Astrocyte (in vitro differentiated cells and primary cell): ENCODE measurements around the gene MNT. TPM values are rescaled to one million over a fixed set of nuclear protein-coding genes. Genes with fewer than 3 reads are reported as not detected.

ENCODE experiments used
- DNase-seq: peaks from one replicate; pipeline ENCODE4 v3.0.0-alpha.2; 2010; ENCODE audit warnings: low read depth
- FAIRE-seq: peaks from 2 replicates; lab custom pipeline; 2011; peaks lifted over from hg19 to GRCh38; lab: Jason Lieb, UNC
- H2AFZ ChIP-seq: 2 replicates; pipeline ENCODE4 v1.6.0; 2012; ENCODE audit warnings: low read depth, low read length, inconsistent platforms
- H3K27ac ChIP-seq: 2 replicates; pipeline ENCODE4 v1.5.1; 2011; ENCODE audit warnings: low read depth, low read length, inconsistent platforms
- H3K27me3 ChIP-seq: 2 replicates; pipeline ENCODE4 v1.6.0; 2011; ENCODE audit warnings: low read length, inconsistent platforms; ENCODE audit not compliant: insufficient read depth
- H3K36me3 ChIP-seq: 2 replicates; pipeline ENCODE4 v1.5.1; 2011; ENCODE audit warnings: low read length, inconsistent platforms; ENCODE audit not compliant: insufficient read depth
- H3K4me1 ChIP-seq: 2 replicates; pipeline ENCODE4 v1.5.1; 2011; ENCODE audit warnings: low read length, inconsistent platforms; ENCODE audit not compliant: insufficient read depth
- H3K4me2 ChIP-seq: 2 replicates; pipeline ENCODE4 v1.6.0; 2012; ENCODE audit warnings: low read length, inconsistent platforms
- H3K4me3 ChIP-seq: 2 replicates; pipeline ENCODE4 v1.5.1; 2011; ENCODE audit warnings: low read depth, mild to moderate bottlenecking, low read length, inconsistent platforms; ENCODE audit not compliant: insufficient read depth
- H3K79me2 ChIP-seq: 2 replicates; pipeline ENCODE4 v1.6.0; 2012; ENCODE audit warnings: mild to moderate bottlenecking, low read length, inconsistent platforms; ENCODE audit not compliant: insufficient read depth
- H3K9ac ChIP-seq: 2 replicates; pipeline ENCODE4 v1.6.0; 2012; ENCODE audit warnings: mild to moderate bottlenecking, low read length, inconsistent platforms
- H3K9me3 ChIP-seq: 2 replicates; pipeline ENCODE4 v1.5.1; 2012; ENCODE audit warnings: low read depth, mild to moderate bottlenecking, low read length, inconsistent platforms; ENCODE audit not compliant: insufficient read depth
- H4K20me1 ChIP-seq: 2 replicates; pipeline ENCODE4 v1.6.0; 2012; ENCODE audit warnings: low read length, inconsistent platforms; ENCODE audit not compliant: insufficient read depth
- H3K27ac Mint-ChIP-seq: one replicate; pipeline ENCODE4 v1.8.0; 2021; ENCODE audit warnings: mild to moderate bottlenecking, mixed read lengths; ENCODE audit not compliant: unreplicated experiment
- H3K27me3 Mint-ChIP-seq: one replicate; pipeline ENCODE4 v1.8.0; 2021; ENCODE audit warnings: low read depth, mixed read lengths; ENCODE audit not compliant: unreplicated experiment
- H3K36me3 Mint-ChIP-seq: one replicate; pipeline ENCODE4 v1.8.0; 2021; ENCODE audit warnings: low read depth, mixed read lengths; ENCODE audit not compliant: unreplicated experiment
- H3K4me1 Mint-ChIP-seq: one replicate; pipeline ENCODE4 v1.8.0; 2021; ENCODE audit warnings: low read depth, mixed read lengths; ENCODE audit not compliant: unreplicated experiment
- H3K4me3 Mint-ChIP-seq: one replicate; pipeline ENCODE4 v1.8.0; 2021; ENCODE audit warnings: mild to moderate bottlenecking, moderate library complexity, mixed read lengths; ENCODE audit not compliant: unreplicated experiment
- H3K9me3 Mint-ChIP-seq: one replicate; pipeline ENCODE4 v1.8.0; 2021; ENCODE audit warnings: mild to moderate bottlenecking, mixed read lengths; ENCODE audit not compliant: unreplicated experiment
- EZH2 ChIP-seq: IDR thresholded peaks from 2 replicates; pipeline ENCODE4 v1.6.1; 2012; ENCODE audit warnings: mild to moderate bottlenecking, low read length, inconsistent platforms; ENCODE audit not compliant: insufficient read depth
- total RNA-seq: library from RNA; stranded (reverse); gene quantifications from 2 replicates; pipeline ENCODE4 v1.2.1, GENCODE V29; 2021
- TF ChIP-seq, protein P1 (sequence below): IDR thresholded peaks from 2 replicates; pipeline ENCODE4 v1.5.1; 2011; ENCODE audit warnings: low read depth, mild to moderate bottlenecking, inconsistent platforms, low read length, moderate library complexity; ENCODE audit not compliant: insufficient read depth

Gene MNT
- total RNA-seq, 1 donor from 2014 or later = 29.1 TPM

DNA sequence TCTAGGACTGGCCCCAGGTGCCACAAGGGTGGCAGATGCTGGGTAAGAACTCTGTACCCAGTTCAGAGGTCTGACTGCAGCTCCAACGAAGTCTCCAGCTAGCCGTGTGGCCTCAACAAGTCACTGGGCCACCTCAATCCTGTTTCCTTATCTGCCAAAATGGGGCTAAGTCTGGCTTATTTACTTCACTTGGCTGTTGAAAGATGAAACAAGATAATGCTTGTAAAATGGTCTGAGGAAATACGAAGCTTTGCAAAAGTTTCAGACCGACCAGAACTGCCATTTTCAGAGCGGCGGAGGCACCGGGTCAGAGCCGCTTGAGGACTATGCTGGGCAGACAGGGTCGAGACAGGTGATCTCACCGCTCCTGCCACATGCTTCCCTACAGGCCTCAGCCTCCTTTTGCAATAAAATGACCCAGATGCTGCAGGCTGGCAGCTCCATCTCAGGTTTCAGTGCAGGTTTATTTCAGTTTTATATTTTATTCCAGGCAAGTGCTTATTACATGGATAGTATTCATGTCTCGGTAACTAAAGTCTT is 17.2 kb downstream of the MNT start:
- Histone ChIP-seq H3K4me1 (peaks cover 10% of the 10 kb centered on the region), H3K9ac (no peak overlapping the region), H3K27me3 (no peaks in the 10 kb centered on the region), H3K36me3 (peaks cover 4% of the 10 kb centered on the region), H2AFZ (no peak overlapping the region), H3K79me2 (peaks cover 6% of the 10 kb centered on the region), H3K9me3 (no peaks in the 10 kb centered on the region), H3K27ac (no peak overlapping the region), H3K4me3 (no peak overlapping the region), H4K20me1 (peaks cover 15% of the 10 kb centered on the region), H3K4me2 (no peak overlapping the region)
- H3K4me1 Mint-ChIP-seq = peaks cover 14% of the 10 kb centered on the region
- FAIRE-seq (no peak), DNase-seq (no peak)
- TF ChIP-seq EZH2 = no peak
- TF ChIP-seq, protein P1, sequence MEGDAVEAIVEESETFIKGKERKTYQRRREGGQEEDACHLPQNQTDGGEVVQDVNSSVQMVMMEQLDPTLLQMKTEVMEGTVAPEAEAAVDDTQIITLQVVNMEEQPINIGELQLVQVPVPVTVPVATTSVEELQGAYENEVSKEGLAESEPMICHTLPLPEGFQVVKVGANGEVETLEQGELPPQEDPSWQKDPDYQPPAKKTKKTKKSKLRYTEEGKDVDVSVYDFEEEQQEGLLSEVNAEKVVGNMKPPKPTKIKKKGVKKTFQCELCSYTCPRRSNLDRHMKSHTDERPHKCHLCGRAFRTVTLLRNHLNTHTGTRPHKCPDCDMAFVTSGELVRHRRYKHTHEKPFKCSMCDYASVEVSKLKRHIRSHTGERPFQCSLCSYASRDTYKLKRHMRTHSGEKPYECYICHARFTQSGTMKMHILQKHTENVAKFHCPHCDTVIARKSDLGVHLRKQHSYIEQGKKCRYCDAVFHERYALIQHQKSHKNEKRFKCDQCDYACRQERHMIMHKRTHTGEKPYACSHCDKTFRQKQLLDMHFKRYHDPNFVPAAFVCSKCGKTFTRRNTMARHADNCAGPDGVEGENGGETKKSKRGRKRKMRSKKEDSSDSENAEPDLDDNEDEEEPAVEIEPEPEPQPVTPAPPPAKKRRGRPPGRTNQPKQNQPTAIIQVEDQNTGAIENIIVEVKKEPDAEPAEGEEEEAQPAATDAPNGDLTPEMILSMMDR = no peak
- H3K9me3 Mint-ChIP-seq = no peaks in the 10 kb centered on the region
- peaks cover 3% of the 10 kb centered on the region for H3K36me3 Mint-ChIP-seq
- H3K4me3 Mint-ChIP-seq = no peak overlapping the region
- H3K27me3 Mint-ChIP-seq = no peaks in the 10 kb centered on the region
- H3K27ac Mint-ChIP-seq = peak overlapping the region; percentile 34

DNA sequence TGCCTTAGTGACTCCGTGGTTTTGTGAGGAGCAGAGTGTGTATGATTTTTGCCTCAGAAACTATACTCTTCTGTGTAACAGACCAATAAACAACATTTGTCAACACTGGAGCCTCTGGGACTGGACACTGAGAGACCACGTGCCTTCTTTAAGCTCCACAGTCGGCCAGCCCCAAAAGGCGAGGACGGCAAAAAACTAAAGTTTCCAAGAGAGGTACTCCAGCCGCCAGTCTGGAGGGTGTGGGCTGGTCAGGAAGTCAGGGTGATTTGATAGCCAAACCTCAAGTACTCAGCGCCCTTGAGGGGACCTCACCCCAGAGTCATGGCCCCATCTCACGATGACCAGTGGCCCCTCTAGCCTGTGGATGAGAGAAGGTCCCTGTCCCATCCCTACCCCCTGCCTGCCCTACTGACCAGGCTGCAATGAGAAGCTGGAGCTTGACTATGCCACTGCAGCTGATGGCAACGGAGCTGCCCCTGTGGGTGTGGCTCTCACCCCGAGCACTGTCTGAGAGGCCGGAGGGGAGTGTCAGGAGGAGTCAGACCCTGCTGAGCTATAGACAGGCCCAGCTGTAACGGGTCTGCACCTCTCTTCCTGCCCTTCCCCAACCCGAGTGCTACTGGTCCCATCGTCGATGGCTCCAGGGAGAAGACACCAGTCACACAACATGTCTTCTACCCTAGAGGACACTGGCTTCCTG is 19.8 kb downstream of the MNT start:
- H3K4me3 Mint-ChIP-seq = no peak overlapping the region
- Histone ChIP-seq H3K4me1 (peaks cover 10% of the 10 kb centered on the region), H3K4me3 (no peak overlapping the region), H2AFZ (no peak overlapping the region), H3K36me3 (peaks cover 7% of the 10 kb centered on the region), H3K4me2 (no peak overlapping the region), H3K27me3 (no peaks in the 10 kb centered on the region), H3K9me3 (no peaks in the 10 kb centered on the region), H4K20me1 (peaks cover 6% of the 10 kb centered on the region), H3K9ac (no peak overlapping the region), H3K27ac (no peak overlapping the region), H3K79me2 (no peaks in the 10 kb centered on the region)
- no peaks in the 10 kb centered on the region for H3K9me3 Mint-ChIP-seq
- DNase-seq (no peak), FAIRE-seq (no peak)
- H3K36me3 Mint-ChIP-seq = peaks cover 7% of the 10 kb centered on the region
- TF ChIP-seq, protein P1 = no peak
- TF ChIP-seq EZH2 = no peak
- peak overlapping the region; percentile 34 for H3K27ac Mint-ChIP-seq
- peaks cover 14% of the 10 kb centered on the region for H3K4me1 Mint-ChIP-seq
- no peaks in the 10 kb centered on the region for H3K27me3 Mint-ChIP-seq
